RWPE2 (cell line): Measurements from ENCODE around the gene SIRT2.
"Not testable (repeated sequence)": the region's sequence is repeated elsewhere in the genome, so short reads cannot be mapped to it uniquely, and the experiment has no call there.

Experiments
- ATAC-seq: fragments of 200-7000 bp; cut with Tn5 transposase; 3 replicates; pipeline ENCODE4 v1.9.1; 2021; ENCODE audit warnings: low read depth
- DNase-seq: peaks from one replicate; pipeline ENCODE4 v3.0.0-alpha.2; 2020; ENCODE audit warnings: low spot score
- H3K27ac ChIP-seq: fragments of 450-650 bp; 2 replicates; pipeline ENCODE4 v1.5.1; 2017; ENCODE audit warnings: mild to moderate bottlenecking; ENCODE audit not compliant: poor library complexity, severe bottlenecking
- H3K27me3 ChIP-seq: fragments of 250-450 bp; sonication (Bioruptor Pico); 2 replicates; pipeline ENCODE4 v1.5.1; 2021; ENCODE audit warnings: mild to moderate bottlenecking, moderate library complexity; ENCODE audit not compliant: insufficient read depth, poor library complexity, severe bottlenecking
- H3K36me3 ChIP-seq: fragments of 250-450 bp; sonication (Bioruptor Pico); 2 replicates; pipeline ENCODE4 v1.5.1; 2020; ENCODE audit warnings: low read depth, mild to moderate bottlenecking, moderate library complexity
- H3K4me1 ChIP-seq: fragments of 250-450 bp; sonication (Bioruptor Pico); 2 replicates; pipeline ENCODE4 v1.5.1; 2021; ENCODE audit warnings: mild to moderate bottlenecking, moderate library complexity; ENCODE audit not compliant: insufficient read depth, poor library complexity, severe bottlenecking
- H3K4me3 ChIP-seq: fragments of 250-450 bp; sonication (Bioruptor Pico); 2 replicates; pipeline ENCODE4 v1.5.1; 2021; ENCODE audit warnings: mild to moderate bottlenecking, moderate library complexity; ENCODE audit not compliant: severe bottlenecking
- H3K9me3 ChIP-seq: fragments of 250-450 bp; sonication (Bioruptor Pico); 2 replicates; pipeline ENCODE4 v1.5.1; 2021; ENCODE audit warnings: mild to moderate bottlenecking, moderate library complexity; ENCODE audit not compliant: severe bottlenecking
- TF ChIP-seq, protein P1 (sequence below): fragments of 450-650 bp; IDR thresholded peaks from one replicate; pipeline ENCODE4 v1.5.1; 2017; ENCODE audit warnings: mild to moderate bottlenecking, moderate library complexity; ENCODE audit not compliant: poor library complexity, severe bottlenecking

The SIRT2 gene

DNA sequence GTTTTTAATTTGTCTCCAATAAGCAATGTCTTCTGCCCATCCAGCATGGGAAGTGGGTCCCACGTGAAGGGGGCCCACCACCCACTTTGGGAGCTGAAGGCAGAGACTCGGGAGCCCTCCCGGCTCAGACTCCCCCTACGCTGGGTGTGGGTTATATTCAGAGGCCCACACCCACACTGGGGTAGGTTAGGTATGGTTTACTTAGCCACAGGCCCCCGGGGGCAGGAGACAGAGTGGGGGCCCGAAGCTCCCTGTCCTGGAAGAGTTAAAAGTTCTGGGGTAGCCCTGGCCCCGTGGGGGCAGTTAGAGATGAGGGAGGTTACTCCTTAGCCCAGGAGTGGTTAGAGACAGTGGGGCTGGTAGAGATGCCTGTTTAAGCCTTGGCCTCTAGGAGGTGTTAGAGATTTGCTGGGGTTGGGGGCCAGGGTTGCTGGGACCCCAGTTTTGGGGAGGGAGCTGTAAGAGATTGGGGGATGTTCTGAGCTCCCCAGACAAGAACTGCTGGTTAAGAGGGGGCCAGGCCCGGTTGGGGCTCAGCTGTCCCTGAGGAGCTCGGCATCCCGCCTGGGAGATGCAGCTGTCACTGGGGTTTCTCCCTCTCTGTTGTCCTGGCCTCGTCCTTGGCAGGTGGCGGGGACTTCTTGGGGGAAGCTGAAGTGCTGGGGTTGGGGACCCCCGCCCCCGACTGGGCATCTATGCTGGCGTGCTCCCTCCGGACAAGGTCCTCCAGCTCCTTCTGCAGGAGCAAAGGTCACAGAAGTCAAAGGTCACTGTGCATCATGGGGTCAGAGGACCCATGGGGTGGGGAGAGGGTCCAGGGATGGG lies 20.6 kb downstream of the SIRT2 start:
- DNase-seq (no peak), ATAC-seq (no peak)
- Histone ChIP-seq H3K36me3 (no peaks in the 10 kb centered on the region), H3K4me3 (no peak overlapping the region), H3K9me3 (no peaks in the 10 kb centered on the region), H3K27ac (peak overlapping the region; percentile 26), H3K27me3 (no peaks in the 10 kb centered on the region), H3K4me1 (peaks cover 4% of the 10 kb centered on the region)
- TF ChIP-seq, protein P1, sequence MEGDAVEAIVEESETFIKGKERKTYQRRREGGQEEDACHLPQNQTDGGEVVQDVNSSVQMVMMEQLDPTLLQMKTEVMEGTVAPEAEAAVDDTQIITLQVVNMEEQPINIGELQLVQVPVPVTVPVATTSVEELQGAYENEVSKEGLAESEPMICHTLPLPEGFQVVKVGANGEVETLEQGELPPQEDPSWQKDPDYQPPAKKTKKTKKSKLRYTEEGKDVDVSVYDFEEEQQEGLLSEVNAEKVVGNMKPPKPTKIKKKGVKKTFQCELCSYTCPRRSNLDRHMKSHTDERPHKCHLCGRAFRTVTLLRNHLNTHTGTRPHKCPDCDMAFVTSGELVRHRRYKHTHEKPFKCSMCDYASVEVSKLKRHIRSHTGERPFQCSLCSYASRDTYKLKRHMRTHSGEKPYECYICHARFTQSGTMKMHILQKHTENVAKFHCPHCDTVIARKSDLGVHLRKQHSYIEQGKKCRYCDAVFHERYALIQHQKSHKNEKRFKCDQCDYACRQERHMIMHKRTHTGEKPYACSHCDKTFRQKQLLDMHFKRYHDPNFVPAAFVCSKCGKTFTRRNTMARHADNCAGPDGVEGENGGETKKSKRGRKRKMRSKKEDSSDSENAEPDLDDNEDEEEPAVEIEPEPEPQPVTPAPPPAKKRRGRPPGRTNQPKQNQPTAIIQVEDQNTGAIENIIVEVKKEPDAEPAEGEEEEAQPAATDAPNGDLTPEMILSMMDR: no peak

DNA sequence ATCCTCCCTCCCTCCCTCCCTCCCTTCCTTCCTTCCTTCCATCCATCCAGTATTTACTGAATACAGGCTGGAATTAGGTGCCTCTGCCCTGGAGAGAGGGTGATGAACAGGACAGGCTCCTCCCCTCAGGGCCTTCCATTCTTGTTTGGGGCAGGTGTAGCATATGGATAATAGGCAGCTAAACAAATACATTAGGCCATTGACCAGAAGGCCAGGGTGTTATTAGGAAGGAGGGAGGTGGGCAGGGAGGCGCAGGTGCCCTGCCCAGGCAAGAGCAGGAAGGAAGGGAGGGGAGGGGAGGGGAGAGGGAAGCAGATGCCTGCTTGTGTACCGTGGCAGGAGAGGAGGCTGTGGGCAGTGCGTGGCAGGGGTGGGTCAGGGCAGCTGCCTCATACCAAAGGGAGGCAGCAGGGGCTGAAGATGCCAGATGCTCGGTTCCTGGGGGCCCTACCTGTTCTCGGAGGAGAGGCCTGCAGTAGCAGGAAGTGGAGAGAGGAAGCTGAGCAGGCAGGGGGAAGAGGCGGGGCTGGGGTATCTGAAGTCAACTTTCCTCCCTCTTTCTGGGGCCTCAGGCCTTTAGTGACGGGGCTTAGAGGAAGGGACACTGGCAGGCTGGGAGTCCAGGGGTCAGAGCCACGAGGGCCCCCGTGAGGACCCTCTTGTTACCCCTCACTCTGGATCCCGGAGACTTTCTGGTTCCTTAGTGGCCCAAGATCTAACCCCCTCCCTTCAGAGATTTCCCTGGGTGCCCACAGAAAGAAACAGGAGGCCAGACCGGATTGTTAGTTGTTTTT lies 21.4 kb downstream of the SIRT2 start, which contains the start of gene RINL:
RINL (minus strand) TSS at position 495 of the 794 bp plus-strand sequence. CDS start 1,533 bp downstream, outside the sequence.
- Histone ChIP-seq H3K27ac (peak within 1 kb of the TSS; percentile 26), H3K9me3 (no peaks in the 10 kb centered on the region), H3K27me3 (no peaks in the 10 kb centered on the region), H3K4me3 (peak within 1 kb of the TSS; percentile 9), H3K36me3 (no peaks in the 10 kb centered on the region), H3K4me1 (peaks cover 4% of the 10 kb centered on the region)
- DNase-seq (no peak), ATAC-seq (peak; percentile 51)
- TF ChIP-seq, protein P1: no peak

DNA sequence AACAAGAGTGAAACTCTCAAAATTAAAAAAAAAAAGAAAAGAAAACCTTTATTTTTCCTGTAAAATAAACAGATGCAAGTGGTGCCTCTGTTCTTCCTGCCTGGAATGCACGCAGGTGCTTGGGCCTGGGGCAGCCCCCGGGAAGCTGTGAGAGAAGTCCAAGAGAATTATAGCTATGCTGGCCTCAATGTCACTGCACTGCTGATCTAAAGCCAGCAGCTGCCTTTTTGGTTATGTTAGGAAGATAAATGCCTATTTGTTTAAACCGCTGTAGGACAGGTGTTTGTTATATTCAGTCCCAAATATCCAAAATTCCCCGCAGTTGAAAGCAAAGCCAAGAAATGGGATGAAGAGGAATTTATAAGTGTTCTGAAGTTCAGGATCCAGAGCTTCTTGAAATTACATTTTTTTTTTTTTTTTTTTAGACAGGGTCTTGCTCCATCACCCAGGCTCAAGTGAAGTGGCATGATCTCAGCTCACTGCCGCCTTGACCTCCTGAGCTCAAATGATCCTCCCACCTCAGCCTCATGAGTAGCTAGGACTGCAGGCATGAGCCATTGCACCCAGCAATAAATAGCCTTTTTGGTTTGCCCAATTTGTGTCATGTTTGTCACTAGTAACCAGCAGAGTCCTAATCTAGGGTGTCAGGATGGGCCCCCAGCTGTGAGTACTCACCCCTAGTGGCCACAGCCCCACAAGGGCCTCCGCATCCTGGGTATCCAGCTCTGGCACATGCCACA lies 23.6 kb downstream of the SIRT2 start:
- Histone ChIP-seq H3K9me3 (no peaks in the 10 kb centered on the region), H3K36me3 (no peaks in the 10 kb centered on the region), H3K4me1 (peaks cover 4% of the 10 kb centered on the region), H3K4me3 (no peak overlapping the region), H3K27ac (no peak overlapping the region), H3K27me3 (no peaks in the 10 kb centered on the region)
- no peak for ATAC-seq
- TF ChIP-seq, protein P1: no peak
- no peak for DNase-seq

DNA sequence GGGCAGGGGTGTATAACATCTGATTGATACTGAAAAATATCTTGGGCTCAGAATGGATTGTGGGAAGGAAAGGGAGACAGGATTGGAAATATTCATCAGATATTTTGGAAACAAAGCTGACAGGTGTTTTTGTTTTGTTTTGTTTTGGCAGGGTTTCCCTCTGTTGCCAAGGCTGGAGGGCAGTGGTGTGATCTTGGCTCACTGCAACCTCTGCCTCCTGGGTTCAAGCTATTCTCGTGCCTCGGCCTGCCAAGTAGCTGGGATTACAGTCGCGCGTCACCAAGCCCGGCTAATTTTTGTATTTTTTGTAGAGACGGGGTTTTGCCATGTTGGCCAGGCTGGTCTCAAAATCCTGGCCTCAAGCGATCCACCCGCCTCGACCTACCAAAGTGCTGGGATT lies 26.0 kb downstream of the SIRT2 start:
- H3K27ac ChIP-seq: not testable (repeated sequence)

DNA sequence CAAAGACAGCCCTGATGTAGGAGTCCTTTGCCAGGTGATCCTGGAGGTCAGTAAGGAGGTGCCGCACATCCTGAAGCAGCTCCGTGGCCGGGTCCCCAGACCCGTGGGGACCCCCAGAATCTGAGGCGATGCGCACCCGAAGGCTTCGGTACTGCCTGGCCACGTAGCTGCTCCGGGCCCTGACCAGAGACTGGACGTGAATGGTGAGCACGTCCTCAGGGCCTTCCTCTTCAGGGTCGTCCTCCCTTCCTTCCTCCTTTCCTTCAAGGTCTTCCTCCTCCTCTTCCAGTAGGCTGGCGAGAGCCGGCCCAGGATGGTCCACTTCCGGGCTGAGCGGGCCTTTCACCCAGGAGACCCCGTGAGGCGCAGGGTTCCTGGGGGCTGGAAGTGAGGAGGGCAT lies 28.8 kb downstream of the SIRT2 start:
- no peak for DNase-seq
- Histone ChIP-seq H3K4me3 (no peak overlapping the region), H3K4me1 (no peaks in the 10 kb centered on the region), H3K36me3 (no peaks in the 10 kb centered on the region), H3K27ac (no peak overlapping the region), H3K27me3 (no peaks in the 10 kb centered on the region), H3K9me3 (no peaks in the 10 kb centered on the region)
- no peak for ATAC-seq
- TF ChIP-seq, protein P1: no peak

More for the DNA sequence above, 26.0 kb downstream of the SIRT2 start:
- not testable (repeated sequence) for H3K9me3 ChIP-seq, H3K4me1 ChIP-seq, DNase-seq, ATAC-seq, H3K4me3 ChIP-seq, H3K27me3 ChIP-seq, H3K36me3 ChIP-seq
